ENCODE data around the gene TET1.
"Not testable (repeated sequence)": the region's sequence is repeated elsewhere in the genome, so short reads cannot be mapped to it uniquely, and the experiment has no call there.

TET1 gene

GRCh38 chr10:68611227-68611626 is 51.1 kb downstream of the TET1 start:
- Histone ChIP-seq H3K36me3 (ENCODE audit: control insufficient read depth in 2 of 2, insufficient read depth in 2 of 2, low read length in 2 of 2) (no peaks in the 10 kb centered on the region), H3K9me3 (ENCODE audit: control insufficient read depth in 2 of 2, low read length in 2 of 2) (no peaks in the 10 kb centered on the region), H3K27ac (ENCODE audit: low read length) (no peak overlapping the region), H3K4me3 (ENCODE audit: low read length in 2 of 2) (no peak overlapping the region), H3K9ac (ENCODE audit: low read length in 2 of 2) (no peak overlapping the region), H3K4me1 (ENCODE audit: control insufficient read depth, insufficient read depth, low read length) (no peaks in the 10 kb centered on the region), H3K27me3 (ENCODE audit: control insufficient read depth in 1 of 2, insufficient read depth in 2 of 2, low read length in 2 of 2) (no peaks in the 10 kb centered on the region)

DNA sequence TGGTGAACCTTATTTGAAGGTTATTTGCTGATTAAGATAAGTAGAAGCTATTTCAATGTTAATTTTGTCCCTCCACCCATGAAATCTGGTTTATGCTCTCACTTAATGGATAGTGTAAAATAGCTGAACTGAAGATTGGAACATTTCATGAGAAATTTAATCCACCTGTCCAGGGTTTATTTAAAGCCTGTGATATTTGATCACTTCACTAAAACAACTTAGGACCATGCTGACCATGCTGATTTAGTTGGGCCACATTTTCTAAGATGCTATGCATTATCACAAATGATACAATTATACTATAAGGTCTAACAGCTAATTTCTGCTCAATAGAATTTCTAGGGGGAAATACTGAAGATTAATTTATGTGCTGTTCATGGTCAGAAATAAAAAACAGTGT is 53.8 kb downstream of the TET1 start:
- H3K36me3 ChIP-seq (ENCODE audit: control insufficient read depth in 2 of 2, insufficient read depth in 2 of 2, low read length in 2 of 2); H3K9ac ChIP-seq (ENCODE audit: low read length in 2 of 2); H3K4me1 ChIP-seq (ENCODE audit: control insufficient read depth, insufficient read depth, low read length); H3K9me3 ChIP-seq (ENCODE audit: control insufficient read depth in 2 of 2, low read length in 2 of 2); H3K27me3 ChIP-seq (ENCODE audit: control insufficient read depth in 1 of 2, insufficient read depth in 2 of 2, low read length in 2 of 2); H3K27ac ChIP-seq (ENCODE audit: low read length); H3K4me3 ChIP-seq (ENCODE audit: low read length in 2 of 2): not testable (repeated sequence)

DNA sequence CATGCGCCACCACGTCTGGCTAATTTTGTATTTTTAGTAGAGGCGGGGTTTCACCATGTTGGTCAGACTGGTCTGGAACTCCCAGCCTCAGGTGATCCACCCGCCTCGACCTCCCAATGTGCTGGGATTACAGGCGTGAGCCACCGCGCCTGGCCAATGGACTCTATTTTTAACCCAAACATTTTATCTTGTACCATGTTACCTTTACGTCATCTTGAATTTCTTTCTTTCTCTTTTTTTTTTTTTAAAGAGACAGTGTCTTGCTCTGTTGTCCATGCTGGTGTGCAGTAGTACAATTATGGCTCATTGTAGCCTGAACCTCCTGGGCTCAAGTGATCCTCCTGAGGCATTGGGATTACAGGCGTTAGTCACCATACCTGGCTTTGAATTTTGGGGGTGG is 57.6 kb downstream of the TET1 start:
- H3K4me3 ChIP-seq (ENCODE audit: low read length in 2 of 2); H3K4me1 ChIP-seq (ENCODE audit: control insufficient read depth, insufficient read depth, low read length); H3K9me3 ChIP-seq (ENCODE audit: control insufficient read depth in 2 of 2, low read length in 2 of 2); H3K36me3 ChIP-seq (ENCODE audit: control insufficient read depth in 2 of 2, insufficient read depth in 2 of 2, low read length in 2 of 2); H3K27ac ChIP-seq (ENCODE audit: low read length); H3K9ac ChIP-seq (ENCODE audit: low read length in 2 of 2); H3K27me3 ChIP-seq (ENCODE audit: control insufficient read depth in 1 of 2, insufficient read depth in 2 of 2, low read length in 2 of 2): not testable (repeated sequence)

DNA sequence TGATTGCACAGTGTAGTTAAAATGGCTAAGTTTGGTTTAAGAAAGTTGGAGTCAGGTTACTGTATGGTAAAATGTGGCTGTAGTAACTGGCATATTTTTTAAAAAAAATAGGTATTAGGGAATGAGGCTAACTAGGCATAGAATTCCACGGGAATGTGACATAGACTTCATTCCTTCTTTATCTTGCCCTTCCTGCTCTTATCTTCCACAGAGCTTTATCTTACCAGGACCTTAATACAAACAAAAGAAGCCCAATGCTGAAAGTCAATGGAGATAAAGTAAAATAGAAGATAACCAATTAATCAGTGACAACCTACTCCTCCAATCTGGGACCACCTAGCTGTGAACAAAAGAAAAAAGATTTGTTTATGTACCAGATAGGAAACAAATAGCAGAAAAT is 58.1 kb downstream of the TET1 start:
- Histone ChIP-seq H3K36me3 (ENCODE audit: control insufficient read depth in 2 of 2, insufficient read depth in 2 of 2, low read length in 2 of 2) (no peaks in the 10 kb centered on the region), H3K27ac (ENCODE audit: low read length) (no peak overlapping the region), H3K9me3 (ENCODE audit: control insufficient read depth in 2 of 2, low read length in 2 of 2) (no peaks in the 10 kb centered on the region), H3K4me1 (ENCODE audit: control insufficient read depth, insufficient read depth, low read length) (no peaks in the 10 kb centered on the region), H3K4me3 (ENCODE audit: low read length in 2 of 2) (no peak overlapping the region), H3K9ac (ENCODE audit: low read length in 2 of 2) (no peak overlapping the region), H3K27me3 (ENCODE audit: control insufficient read depth in 1 of 2, insufficient read depth in 2 of 2, low read length in 2 of 2) (no peaks in the 10 kb centered on the region)

DNA sequence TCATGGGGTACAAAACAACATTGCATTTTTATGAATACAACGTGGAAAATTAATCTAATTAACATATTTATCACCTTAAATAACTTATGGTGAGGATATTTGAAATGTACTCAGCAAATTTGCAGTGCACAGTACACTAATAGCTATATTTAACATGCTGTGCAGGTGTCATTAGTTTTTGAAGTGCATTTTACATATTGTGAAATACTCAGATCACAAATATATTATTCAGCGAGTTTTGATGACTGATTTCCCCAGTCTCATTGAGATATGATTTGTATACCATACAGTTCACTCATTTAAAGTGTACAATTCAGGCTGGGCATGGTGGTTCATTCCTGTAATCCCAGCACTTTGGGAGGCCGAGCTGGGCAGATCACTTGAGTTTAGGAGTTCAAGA is 59.5 kb downstream of the TET1 start:
- Histone ChIP-seq H3K36me3 (ENCODE audit: control insufficient read depth in 2 of 2, insufficient read depth in 2 of 2, low read length in 2 of 2) (no peaks in the 10 kb centered on the region), H3K9ac (ENCODE audit: low read length in 2 of 2) (no peak overlapping the region), H3K27ac (ENCODE audit: low read length) (no peak overlapping the region), H3K4me3 (ENCODE audit: low read length in 2 of 2) (no peak overlapping the region), H3K27me3 (ENCODE audit: control insufficient read depth in 1 of 2, insufficient read depth in 2 of 2, low read length in 2 of 2) (no peaks in the 10 kb centered on the region), H3K4me1 (ENCODE audit: control insufficient read depth, insufficient read depth, low read length) (no peaks in the 10 kb centered on the region), H3K9me3 (ENCODE audit: control insufficient read depth in 2 of 2, low read length in 2 of 2) (no peaks in the 10 kb centered on the region)

- no peaks in the 10 kb centered on the region for H3K4me1 ChIP-seq (ENCODE audit: control insufficient read depth, insufficient read depth, low read length)
- H3K27me3 ChIP-seq (ENCODE audit: control insufficient read depth in 1 of 2, insufficient read depth in 2 of 2, low read length in 2 of 2), result no peaks in the 10 kb centered on the region
- no peak overlapping the region for H3K27ac ChIP-seq (ENCODE audit: low read length)
- H3K9ac ChIP-seq (ENCODE audit: low read length in 2 of 2), result no peak overlapping the region
- H3K9me3 ChIP-seq (ENCODE audit: control insufficient read depth in 2 of 2, low read length in 2 of 2), result no peaks in the 10 kb centered on the region
- no peaks in the 10 kb centered on the region for H3K36me3 ChIP-seq (ENCODE audit: control insufficient read depth in 2 of 2, insufficient read depth in 2 of 2, low read length in 2 of 2)
- H3K4me3 ChIP-seq (ENCODE audit: low read length in 2 of 2), result no peak overlapping the region
Observed at GRCh38 chr10:68625316-68625921, 65.3 kb downstream of the TET1 start.

DNA sequence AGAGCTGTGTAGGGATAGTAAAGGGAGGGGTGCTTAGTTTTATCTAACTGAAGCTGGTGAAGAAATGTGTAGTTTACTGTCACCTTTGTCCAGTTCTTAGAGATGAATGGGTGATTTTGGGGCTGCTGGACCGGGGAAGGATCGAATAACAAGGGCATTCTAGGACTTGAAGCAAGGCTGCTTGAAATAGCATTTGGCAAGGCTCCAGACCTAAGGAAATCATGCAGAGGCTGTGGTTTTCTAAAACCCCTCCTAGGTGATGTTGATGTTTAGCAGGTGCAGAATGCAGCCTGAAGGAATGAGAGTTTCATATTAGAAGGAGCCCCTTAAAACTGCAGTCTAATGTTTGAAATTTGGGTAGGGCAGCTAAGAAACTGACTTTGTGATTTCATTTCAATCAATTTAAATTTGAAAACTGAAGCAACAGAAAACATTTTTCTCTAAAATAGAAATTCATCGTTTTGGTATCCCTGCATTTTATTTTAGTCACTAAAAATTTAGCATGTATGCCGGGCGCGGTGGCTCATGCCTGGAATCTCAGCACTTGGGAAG is 68.5 kb downstream of the TET1 start:
- Histone ChIP-seq H3K4me3 (ENCODE audit: low read length in 2 of 2) (no peak overlapping the region), H3K4me1 (ENCODE audit: control insufficient read depth, insufficient read depth, low read length) (no peaks in the 10 kb centered on the region), H3K9me3 (ENCODE audit: control insufficient read depth in 2 of 2, low read length in 2 of 2) (no peaks in the 10 kb centered on the region), H3K27me3 (ENCODE audit: control insufficient read depth in 1 of 2, insufficient read depth in 2 of 2, low read length in 2 of 2) (no peaks in the 10 kb centered on the region), H3K36me3 (ENCODE audit: control insufficient read depth in 2 of 2, insufficient read depth in 2 of 2, low read length in 2 of 2) (no peaks in the 10 kb centered on the region), H3K9ac (ENCODE audit: low read length in 2 of 2) (no peak overlapping the region), H3K27ac (ENCODE audit: low read length) (no peak overlapping the region)

DNA sequence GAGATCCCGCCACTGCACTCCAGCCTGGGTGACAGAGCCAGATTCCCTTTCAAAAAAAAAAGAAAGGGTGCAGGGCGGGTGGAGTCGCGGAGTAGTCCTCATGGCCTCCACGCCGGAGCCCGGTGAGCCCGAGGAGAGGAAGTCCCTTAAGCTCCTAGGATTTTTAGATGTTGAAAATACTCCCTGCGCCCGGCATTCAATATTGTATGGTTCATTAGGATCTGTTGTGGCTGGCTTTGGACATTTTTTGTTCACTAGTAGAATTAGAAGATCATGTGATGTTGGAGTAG is 72.1 kb downstream of the TET1 start:
- H3K9ac ChIP-seq (ENCODE audit: low read length in 2 of 2); H3K4me3 ChIP-seq (ENCODE audit: low read length in 2 of 2); H3K27me3 ChIP-seq (ENCODE audit: control insufficient read depth in 1 of 2, insufficient read depth in 2 of 2, low read length in 2 of 2); H3K27ac ChIP-seq (ENCODE audit: low read length); H3K4me1 ChIP-seq (ENCODE audit: control insufficient read depth, insufficient read depth, low read length); H3K9me3 ChIP-seq (ENCODE audit: control insufficient read depth in 2 of 2, low read length in 2 of 2); H3K36me3 ChIP-seq (ENCODE audit: control insufficient read depth in 2 of 2, insufficient read depth in 2 of 2, low read length in 2 of 2): not testable (repeated sequence)

DNA sequence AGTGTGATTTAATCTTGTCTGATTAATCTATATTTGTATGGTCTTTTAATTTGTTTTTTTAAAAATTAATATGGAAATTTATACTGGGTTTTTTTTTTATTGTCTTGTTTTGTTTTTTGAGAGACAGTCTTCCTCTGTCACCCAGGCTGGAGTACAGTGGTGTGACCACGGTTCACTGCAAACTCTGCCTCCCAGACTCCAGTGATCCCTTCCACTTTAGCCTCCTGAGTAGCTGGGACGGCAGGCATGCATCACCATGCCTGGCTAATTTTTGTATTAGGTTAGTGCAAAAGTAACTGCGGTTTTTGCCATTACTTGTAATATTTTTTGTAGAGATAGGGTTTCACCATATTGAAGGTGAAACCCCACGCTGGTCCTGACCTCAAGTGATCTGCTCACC is 73.1 kb downstream of the TET1 start:
- Histone ChIP-seq H3K9me3 (ENCODE audit: control insufficient read depth in 2 of 2, low read length in 2 of 2) (no peaks in the 10 kb centered on the region), H3K4me3 (ENCODE audit: low read length in 2 of 2) (no peak overlapping the region), H3K27ac (ENCODE audit: low read length) (no peak overlapping the region), H3K27me3 (ENCODE audit: control insufficient read depth in 1 of 2, insufficient read depth in 2 of 2, low read length in 2 of 2) (no peaks in the 10 kb centered on the region), H3K36me3 (ENCODE audit: control insufficient read depth in 2 of 2, insufficient read depth in 2 of 2, low read length in 2 of 2) (no peaks in the 10 kb centered on the region), H3K4me1 (ENCODE audit: control insufficient read depth, insufficient read depth, low read length) (peaks cover 3% of the 10 kb centered on the region), H3K9ac (ENCODE audit: low read length in 2 of 2) (no peak overlapping the region)

GRCh38 chr10:68633816-68634466 is 73.8 kb downstream of the TET1 start:
- no peaks in the 10 kb centered on the region for H3K27me3 ChIP-seq (ENCODE audit: control insufficient read depth in 1 of 2, insufficient read depth in 2 of 2, low read length in 2 of 2)
- H3K4me1 ChIP-seq (ENCODE audit: control insufficient read depth, insufficient read depth, low read length), result peaks cover 3% of the 10 kb centered on the region
- H3K27ac ChIP-seq (ENCODE audit: low read length), result no peak overlapping the region
- H3K36me3 ChIP-seq (ENCODE audit: control insufficient read depth in 2 of 2, insufficient read depth in 2 of 2, low read length in 2 of 2), result no peaks in the 10 kb centered on the region
- H3K4me3 ChIP-seq (ENCODE audit: low read length in 2 of 2), result no peak overlapping the region
- no peak overlapping the region for H3K9ac ChIP-seq (ENCODE audit: low read length in 2 of 2)
- no peaks in the 10 kb centered on the region for H3K9me3 ChIP-seq (ENCODE audit: control insufficient read depth in 2 of 2, low read length in 2 of 2)

DNA sequence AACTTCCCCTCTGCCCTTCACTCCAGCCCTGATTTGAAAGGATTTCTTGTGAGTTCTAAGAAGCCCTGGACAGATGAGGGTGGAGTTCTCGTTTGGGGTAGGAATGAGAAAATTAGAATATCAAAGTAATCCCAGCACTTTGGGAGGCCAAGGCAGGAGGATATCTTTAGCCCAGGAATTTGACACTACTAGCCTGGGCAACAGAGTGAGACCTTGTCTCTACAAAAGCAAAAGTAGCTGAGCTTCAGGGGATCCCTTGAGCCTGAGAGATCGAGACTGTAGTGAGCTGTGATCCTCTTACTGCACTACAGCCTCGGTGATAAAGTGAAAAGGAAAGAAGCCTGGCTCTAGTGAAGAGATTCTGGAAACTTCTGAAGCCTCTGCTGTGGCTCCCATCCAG is 76.2 kb downstream of the TET1 start:
- Histone ChIP-seq H3K9ac (ENCODE audit: low read length in 2 of 2) (no peak overlapping the region), H3K27ac (ENCODE audit: low read length) (no peak overlapping the region), H3K36me3 (ENCODE audit: control insufficient read depth in 2 of 2, insufficient read depth in 2 of 2, low read length in 2 of 2) (no peaks in the 10 kb centered on the region), H3K27me3 (ENCODE audit: control insufficient read depth in 1 of 2, insufficient read depth in 2 of 2, low read length in 2 of 2) (no peaks in the 10 kb centered on the region), H3K9me3 (ENCODE audit: control insufficient read depth in 2 of 2, low read length in 2 of 2) (no peaks in the 10 kb centered on the region), H3K4me1 (ENCODE audit: control insufficient read depth, insufficient read depth, low read length) (peaks cover 3% of the 10 kb centered on the region), H3K4me3 (ENCODE audit: low read length in 2 of 2) (no peak overlapping the region)
